Fibroblast of mammary gland (primary cell): Measurements from ENCODE around the gene KCNF1.

Experiments used
- DNase-seq: peaks from one replicate; pipeline ENCODE4 v3.0.0-alpha.2; 2010; ENCODE audit warnings: low read depth
- H3K4me3 ChIP-seq: 2 replicates; pipeline ENCODE4 v1.5.1; 2011; ENCODE audit warnings: low read depth, mild to moderate bottlenecking, low read length, moderate library complexity; ENCODE audit not compliant: control insufficient read depth
- CTCF ChIP-seq: conservative IDR thresholded peaks from 2 replicates; pipeline ENCODE4 v1.5.1; 2011; ENCODE audit warnings: low read depth, low read length, inconsistent platforms; ENCODE audit not compliant: control insufficient read depth, insufficient read depth

Gene KCNF1

GRCh38 chr2:10935953-10936942 lies 24.5 kb downstream of the KCNF1 start:
- DNase-seq: peak; percentile 100
- TF ChIP-seq CTCF: peak; percentile 17
- H3K4me3 ChIP-seq: no peak overlapping the region

- no peak for DNase-seq
- TF ChIP-seq CTCF: no peak
- H3K4me3 ChIP-seq: no peak overlapping the region
Measured at GRCh38 chr2:10939058-10939457, 27.3 kb downstream of the KCNF1 start.

- TF ChIP-seq CTCF: no peak
- no peak overlapping the region for H3K4me3 ChIP-seq
- DNase-seq: no peak
Measured at GRCh38 chr2:10940596-10940995, 28.9 kb downstream of the KCNF1 start.

- TF ChIP-seq CTCF: no peak
- no peak overlapping the region for H3K4me3 ChIP-seq
Measured at GRCh38 chr2:10941383-10941782, 29.6 kb downstream of the KCNF1 start.

GRCh38 chr2:10944799-10945198 lies 33.1 kb downstream of the KCNF1 start:
- no peak for TF ChIP-seq CTCF
- DNase-seq: no peak
- H3K4me3 ChIP-seq: no peak overlapping the region

More at GRCh38 chr2:10941383-10941782, 29.6 kb downstream of the KCNF1 start:
- no peak for DNase-seq

GRCh38 chr2:10946394-10946793 lies 34.7 kb downstream of the KCNF1 start:
- TF ChIP-seq CTCF: no peak
- no peak overlapping the region for H3K4me3 ChIP-seq
- DNase-seq: no peak

GRCh38 chr2:10947005-10947440 lies 35.3 kb downstream of the KCNF1 start:
- peak; percentile 66 for DNase-seq
- no peak for TF ChIP-seq CTCF
- no peak overlapping the region for H3K4me3 ChIP-seq
